ENCODE results near the gene MRGPRG.

MRGPRG gene

GRCh38 chr11:3184732-3185347, 33.8 kb downstream of the MRGPRG start:
- Histone ChIP-seq H3K9ac (ENCODE audit: low read depth, low read length, poor library complexity, severe bottlenecking) (no peak overlapping the region), H3K4me2 (ENCODE audit: low read depth, low read length, poor library complexity, severe bottlenecking) (no peak overlapping the region), H3K27me3 (ENCODE audit: insufficient read depth, low read length, poor library complexity, severe bottlenecking) (no peaks in the 10 kb centered on the region), H3K4me1 (ENCODE audit: insufficient read depth, low read length, poor library complexity, severe bottlenecking) (no peaks in the 10 kb centered on the region), H2AFZ (ENCODE audit: low read length) (no peak overlapping the region), H3K79me2 (ENCODE audit: insufficient read depth, low read length) (no peaks in the 10 kb centered on the region), H3K36me3 (ENCODE audit: insufficient read depth, low read length) (no peaks in the 10 kb centered on the region), H3K9me3 (ENCODE audit: insufficient read depth, low read depth, low read length) (no peaks in the 10 kb centered on the region), H3F3A (ENCODE audit: low read depth) (no peaks in the 10 kb centered on the region), H3K4me3 (ENCODE audit: low read length, poor library complexity, severe bottlenecking) (no peak overlapping the region), H4K20me1 (ENCODE audit: insufficient read depth, low read length, poor library complexity, severe bottlenecking) (no peaks in the 10 kb centered on the region), H3K9me2 (replicated peaks; ENCODE audit: low read depth, low read length) (no peaks in the 10 kb centered on the region)
- TF ChIP-seq EZH2phosphoT487 (IDR thresholded peaks at IDR 0.05; ENCODE audit: borderline replicate concordance): no peak
- TF ChIP-seq CTCF (conservative IDR thresholded peaks at IDR 0.05; ENCODE audit: low read length): no peak

- Histone ChIP-seq H3K27me3 (ENCODE audit: insufficient read depth, low read length, poor library complexity, severe bottlenecking) (no peaks in the 10 kb centered on the region), H2AFZ (ENCODE audit: low read length) (no peak overlapping the region), H3K4me3 (ENCODE audit: low read length, poor library complexity, severe bottlenecking) (no peak overlapping the region), H4K20me1 (ENCODE audit: insufficient read depth, low read length, poor library complexity, severe bottlenecking) (no peaks in the 10 kb centered on the region), H3K79me2 (ENCODE audit: insufficient read depth, low read length) (no peaks in the 10 kb centered on the region), H3F3A (ENCODE audit: low read depth) (no peaks in the 10 kb centered on the region), H3K9ac (ENCODE audit: low read depth, low read length, poor library complexity, severe bottlenecking) (no peak overlapping the region), H3K4me1 (ENCODE audit: insufficient read depth, low read length, poor library complexity, severe bottlenecking) (no peaks in the 10 kb centered on the region), H3K9me3 (ENCODE audit: insufficient read depth, low read depth, low read length) (no peaks in the 10 kb centered on the region), H3K4me2 (ENCODE audit: low read depth, low read length, poor library complexity, severe bottlenecking) (no peak overlapping the region), H3K9me2 (replicated peaks; ENCODE audit: low read depth, low read length) (no peaks in the 10 kb centered on the region), H3K36me3 (ENCODE audit: insufficient read depth, low read length) (no peaks in the 10 kb centered on the region)
- TF ChIP-seq EZH2phosphoT487 (IDR thresholded peaks at IDR 0.05; ENCODE audit: borderline replicate concordance) (no peak), CTCF (conservative IDR thresholded peaks at IDR 0.05; ENCODE audit: low read length) (no peak)
Observed at GRCh38 chr11:3183523-3183922, 35.1 kb downstream of the MRGPRG start.

GRCh38 chr11:3182462-3182852, 36.2 kb downstream of the MRGPRG start:
- no peaks in the 10 kb centered on the region for H3F3A ChIP-seq (ENCODE audit: low read depth)
- H3K4me1 ChIP-seq (ENCODE audit: insufficient read depth, low read length, poor library complexity, severe bottlenecking): no peaks in the 10 kb centered on the region
- H3K9me3 ChIP-seq (ENCODE audit: insufficient read depth, low read depth, low read length): no peaks in the 10 kb centered on the region
- TF ChIP-seq EZH2phosphoT487 (IDR thresholded peaks at IDR 0.05; ENCODE audit: borderline replicate concordance) (no peak), CTCF (conservative IDR thresholded peaks at IDR 0.05; ENCODE audit: low read length) (no peak)
- H2AFZ ChIP-seq (ENCODE audit: low read length): no peak overlapping the region
- H3K9me2 ChIP-seq (replicated peaks; ENCODE audit: low read depth, low read length): no peaks in the 10 kb centered on the region
- H3K27me3 ChIP-seq (ENCODE audit: insufficient read depth, low read length, poor library complexity, severe bottlenecking): no peaks in the 10 kb centered on the region
- no peak overlapping the region for H3K4me3 ChIP-seq (ENCODE audit: low read length, poor library complexity, severe bottlenecking)
- no peaks in the 10 kb centered on the region for H3K36me3 ChIP-seq (ENCODE audit: insufficient read depth, low read length)
- H3K9ac ChIP-seq (ENCODE audit: low read depth, low read length, poor library complexity, severe bottlenecking): no peak overlapping the region
- H4K20me1 ChIP-seq (ENCODE audit: insufficient read depth, low read length, poor library complexity, severe bottlenecking): no peaks in the 10 kb centered on the region
- no peaks in the 10 kb centered on the region for H3K79me2 ChIP-seq (ENCODE audit: insufficient read depth, low read length)
- H3K4me2 ChIP-seq (ENCODE audit: low read depth, low read length, poor library complexity, severe bottlenecking): no peak overlapping the region

Data from Loucy (cell line).